H9 (cell line): Measurements from ENCODE around the gene PRR11. TPM values are rescaled to one million over a fixed set of nuclear protein-coding genes. Genes with fewer than 3 reads are reported as not detected.

Experiments used
- DNase-seq: peaks from one replicate; pipeline ENCODE4 v3.0.0-alpha.2; 2017
- H2AFZ ChIP-seq: one replicate; pipeline ENCODE4 v1.6.1; 2013; ENCODE audit warnings: mild to moderate bottlenecking, low read length, control low read depth, moderate library complexity
- H2AK5ac ChIP-seq: 2 replicates; pipeline ENCODE4 v1.6.1; 2013; ENCODE audit warnings: low read length, control low read depth, mixed read lengths; ENCODE audit not compliant: insufficient read length
- H2BK120ac ChIP-seq: one replicate; pipeline ENCODE4 v1.6.1; 2013; ENCODE audit warnings: low read depth, mild to moderate bottlenecking, low read length, control low read depth, inconsistent platforms; ENCODE audit not compliant: poor library complexity, severe bottlenecking
- H2BK12ac ChIP-seq: 2 replicates; pipeline ENCODE4 v1.6.1; 2013; ENCODE audit warnings: low read length, control low read depth, mixed read lengths, low read depth; ENCODE audit not compliant: insufficient read length
- H2BK15ac ChIP-seq: 2 replicates; pipeline ENCODE4 v1.6.1; 2013; ENCODE audit warnings: low read depth, low read length, control low read depth
- H2BK20ac ChIP-seq: one replicate; pipeline ENCODE4 v1.6.1; 2013; ENCODE audit warnings: low read depth, mild to moderate bottlenecking, low read length, control low read depth, inconsistent platforms; ENCODE audit not compliant: poor library complexity, severe bottlenecking
- H2BK5ac ChIP-seq: 2 replicates; pipeline ENCODE4 v1.6.1; 2013; ENCODE audit warnings: low read length, control low read depth, mixed read lengths; ENCODE audit not compliant: insufficient read length
- H3K14ac ChIP-seq: 2 replicates; pipeline ENCODE4 v1.6.1; 2013; ENCODE audit warnings: low read length, control low read depth; ENCODE audit not compliant: insufficient read depth
- H3K18ac ChIP-seq: 2 replicates; pipeline ENCODE4 v1.6.1; 2013; ENCODE audit warnings: low read depth, mild to moderate bottlenecking, mixed read lengths, low read length, control low read depth; ENCODE audit not compliant: insufficient read length
- H3K23ac ChIP-seq: 2 replicates; pipeline ENCODE4 v1.6.1; 2013; ENCODE audit warnings: low read length, control low read depth, mixed read lengths, low read depth; ENCODE audit not compliant: insufficient read length
- H3K23me2 ChIP-seq: 2 replicates; pipeline ENCODE4 v1.6.1; 2013; ENCODE audit warnings: low read depth, mild to moderate bottlenecking, mixed read lengths, low read length, control low read depth; ENCODE audit not compliant: insufficient read length, poor library complexity, severe bottlenecking
- H3K27ac ChIP-seq: 2 replicates; pipeline ENCODE4 v1.5.1; 2013; ENCODE audit warnings: low read length, control low read depth, mixed read lengths, low read depth; ENCODE audit not compliant: insufficient read length
- H3K27me3 ChIP-seq: 2 replicates; pipeline ENCODE4 v1.6.1; 2013; ENCODE audit warnings: low read length, control low read depth, inconsistent platforms; ENCODE audit not compliant: insufficient read depth
- H3K4ac ChIP-seq: 2 replicates; pipeline ENCODE4 v1.6.1; 2013; ENCODE audit warnings: low read depth, mild to moderate bottlenecking, control low read depth, inconsistent platforms, low read length, moderate library complexity
- H3K4me1 ChIP-seq: 2 replicates; pipeline ENCODE4 v1.6.1; 2013; ENCODE audit warnings: low read length, control low read depth, inconsistent platforms; ENCODE audit not compliant: insufficient read depth
- H3K4me2 ChIP-seq: 2 replicates; pipeline ENCODE4 v1.6.1; 2013; ENCODE audit warnings: low read length, control low read depth, mixed read lengths; ENCODE audit not compliant: insufficient read length, insufficient read depth
- H3K56ac ChIP-seq: 2 replicates; pipeline ENCODE4 v1.6.1; 2013; ENCODE audit warnings: low read depth, mild to moderate bottlenecking, mixed read lengths, low read length, control low read depth; ENCODE audit not compliant: insufficient read length
- H3K79me1 ChIP-seq: 2 replicates; pipeline ENCODE4 v1.6.1; 2013; ENCODE audit warnings: low read depth, mild to moderate bottlenecking, moderate library complexity, low read length, control low read depth, inconsistent platforms; ENCODE audit not compliant: insufficient read depth, poor library complexity, severe bottlenecking
- H3K79me2 ChIP-seq: 2 replicates; pipeline ENCODE4 v1.6.1; 2013; ENCODE audit warnings: low read length, control low read depth, inconsistent platforms; ENCODE audit not compliant: insufficient read depth
- H3K9ac ChIP-seq: 2 replicates; pipeline ENCODE4 v1.6.1; 2013; ENCODE audit warnings: low read length, control low read depth, mixed read lengths; ENCODE audit not compliant: insufficient read length; ENCODE audit errors: extremely low read depth
- H3K9me3 ChIP-seq: one replicate; pipeline ENCODE4 v1.6.1; 2013; ENCODE audit warnings: low read depth, low read length, inconsistent platforms; ENCODE audit not compliant: control insufficient read depth
- H3T11ph ChIP-seq: one replicate; pipeline ENCODE4 v1.6.1; 2013; ENCODE audit warnings: mild to moderate bottlenecking, low read length, control low read depth, inconsistent platforms
- H4K20me1 ChIP-seq: one replicate; pipeline ENCODE4 v1.6.1; 2013; ENCODE audit not compliant: control insufficient read depth, insufficient read length, insufficient read depth
- H4K5ac ChIP-seq: 2 replicates; pipeline ENCODE4 v1.6.1; 2013; ENCODE audit warnings: low read depth, mild to moderate bottlenecking, mixed read lengths, low read length, control low read depth; ENCODE audit not compliant: insufficient read length
- H4K8ac ChIP-seq: replicated peaks from 2 replicates; pipeline ENCODE4 v1.6.1; 2013; ENCODE audit warnings: low read length, control low read depth, mixed read lengths, low read depth; ENCODE audit not compliant: insufficient read length
- H4K91ac ChIP-seq: 2 replicates; pipeline ENCODE4 v1.6.1; 2013; ENCODE audit warnings: low read depth, mild to moderate bottlenecking, moderate library complexity, mixed read lengths, low read length, control low read depth; ENCODE audit not compliant: insufficient read length
- H3K27ac Mint-ChIP-seq, 3 experiments: 2 replicates in 2 of 3; 3 replicates in 1 of 3; pipeline ENCODE4 v1.8.0; 2020 to 2021; ENCODE audit warnings: mixed read lengths in 3 of 3, mild to moderate bottlenecking in 1 of 3, moderate library complexity in 1 of 3
- H3K27me3 Mint-ChIP-seq: 2 replicates; pipeline ENCODE4 v1.8.0; 2021; ENCODE audit warnings: low read depth, mild to moderate bottlenecking, moderate library complexity, mixed read lengths
- H3K36me3 Mint-ChIP-seq, 3 experiments: 2 replicates in 2 of 3; 3 replicates in 1 of 3; pipeline ENCODE4 v1.8.0; 2020 to 2021; ENCODE audit warnings: low read depth in 3 of 3, mixed read lengths in 3 of 3; ENCODE audit not compliant: insufficient read depth in 1 of 3
- H3K4me1 Mint-ChIP-seq, 2 experiments: 2 replicates each; pipeline ENCODE4 v1.8.0; 2020; ENCODE audit warnings: mixed read lengths in 2 of 2
- H3K4me3 Mint-ChIP-seq, 2 experiments: 2 replicates in 1 of 2; 3 replicates in 1 of 2; pipeline ENCODE4 v1.8.0; 2020 to 2021; ENCODE audit warnings: mild to moderate bottlenecking in 2 of 2, mixed read lengths in 2 of 2, moderate library complexity in 1 of 2
- H3K9me3 Mint-ChIP-seq, 2 experiments: 2 replicates in 1 of 2; 3 replicates in 1 of 2; pipeline ENCODE4 v1.8.0; 2020; ENCODE audit warnings: mild to moderate bottlenecking in 2 of 2, mixed read lengths in 2 of 2, moderate library complexity in 1 of 2
- CTCF ChIP-seq: fragments of 200-600 bp; sonication (generic); conservative IDR thresholded peaks from 3 replicates; pipeline ENCODE4 v1.8.0; 2021; ENCODE audit warnings: antibody characterized with exemption, mild to moderate bottlenecking
- WGBS: extraction: QIAGEN DNeasy Blood & Tissue Kit; methylation state at CpG from one replicate; pipeline ENCODE4 v1.1.7; 2013; ENCODE audit warnings: missing lambda C conversion rate, low lambda C conversion rate, mixed read lengths; ENCODE audit not compliant: insufficient read length; ENCODE audit errors: extremely low coverage; 5-methylcytosine and 5-hydroxymethylcytosine counted together
- total RNA-seq: library from RNA; stranded (reverse); gene quantifications from 2 replicates; pipeline ENCODE4 v1.2.1, GENCODE V29; 2021

Gene PRR11
- total RNA-seq, 1 experiment from 2014 or later: 70.7 TPM

DNA sequence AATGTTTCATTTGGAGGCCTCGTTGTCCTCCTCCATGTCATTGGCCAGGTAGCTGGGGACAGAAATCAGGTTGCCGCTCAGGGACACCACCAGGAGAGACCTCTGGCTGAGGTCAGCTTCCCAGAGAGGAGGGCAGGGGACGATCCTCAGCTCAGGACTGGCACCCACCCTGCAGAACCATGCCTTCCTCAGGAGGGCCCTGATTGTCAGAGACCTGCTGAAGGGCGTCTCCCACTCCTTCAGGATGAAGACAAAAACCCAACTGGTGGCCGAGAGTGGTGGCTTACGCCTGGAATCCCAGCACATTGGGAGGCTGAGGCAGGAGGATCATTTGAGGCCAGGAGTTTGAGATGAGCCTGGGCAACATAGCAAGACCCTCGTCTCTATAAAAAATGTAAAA, 19.5 kb downstream of the PRR11 start:
- Mint-ChIP-seq H3K36me3 (peaks cover 41 to 69% (median 54%) of the 10 kb centered on the region in 3 experiments), H3K9me3 (no peaks in the 10 kb centered on the region; a peak in 1 of 5 replicates)
- H3K9ac ChIP-seq: no peak overlapping the region

More for the DNA sequence above, 19.5 kb downstream of the PRR11 start:
- 0 out of 4 replicates have a peak, but pooled peaks cover 0 to 6% of the 10 kb centered on the region in 2 experiments for H3K4me1 Mint-ChIP-seq
- Histone ChIP-seq H3K9me3 (no peaks in the 10 kb centered on the region), H3K27ac (no peak overlapping the region), H2AFZ (no peak overlapping the region), H3K18ac (no peak overlapping the region), H2BK15ac (no peak overlapping the region), H3K79me1 (peaks cover 2% of the 10 kb centered on the region), H3K4me1 (no peaks in the 10 kb centered on the region), H4K5ac (no peak overlapping the region), H2BK5ac (no peak overlapping the region), H3K23ac (no peak overlapping the region), H3K27me3 (no peaks in the 10 kb centered on the region), H2BK12ac (no peak overlapping the region), H3K14ac (no peak overlapping the region), H4K91ac (no peak overlapping the region), H2AK5ac (no peak overlapping the region), H3K79me2 (no peaks in the 10 kb centered on the region), H3K56ac (no peak overlapping the region), H4K20me1 (no peaks in the 10 kb centered on the region), H3K4ac (no peak overlapping the region), H4K8ac (no peak overlapping the region), H3K4me2 (no peak overlapping the region), H3K23me2 (no peaks in the 10 kb centered on the region), H3T11ph (no peak overlapping the region), H2BK20ac (no peak overlapping the region), H2BK120ac (no peak overlapping the region)
- H3K27ac Mint-ChIP-seq: no peak overlapping the region
- no peak overlapping the region for H3K4me3 Mint-ChIP-seq
- TF ChIP-seq CTCF: no peak
- DNase-seq: no peak
- no peaks in the 10 kb centered on the region for H3K27me3 Mint-ChIP-seq
- no CpG with 5 or more reads among the region's 7 CpGs for WGBS
